Activated naive CD4-positive, alpha-beta T cell (primary cell): ENCODE data around the gene BMI1.

Experiments
- DNase-seq, 4 experiments: peaks; one replicate each; lab custom pipeline; 2025; lab: John Stamatoyannopoulos, UW

Gene BMI1

GRCh38 chr10:22367471-22367870 lies 46.6 kb downstream of the BMI1 start:
- DNase-seq, result no peak

- no peak for DNase-seq
Measured at GRCh38 chr10:22368402-22368801, 47.5 kb downstream of the BMI1 start.

- DNase-seq, result no peak
Measured at GRCh38 chr10:22368981-22369380, 48.1 kb downstream of the BMI1 start.

- DNase-seq, result no peak
Measured at GRCh38 chr10:22369434-22370072, 48.7 kb downstream of the BMI1 start.

- no peak for DNase-seq
Measured at GRCh38 chr10:22370320-22370719, 49.4 kb downstream of the BMI1 start.

- DNase-seq, result no peak
Measured at GRCh38 chr10:22372298-22372697, 51.4 kb downstream of the BMI1 start.

- no peak for DNase-seq
Measured at GRCh38 chr10:22372917-22373316, 52.0 kb downstream of the BMI1 start.

- DNase-seq, result no peak
Measured at GRCh38 chr10:22374489-22375126, 53.7 kb downstream of the BMI1 start.

GRCh38 chr10:22379059-22379458 lies 58.2 kb downstream of the BMI1 start:
- no peak for DNase-seq
